GM18526 (cell line): ENCODE results near the gene GSC2.

Source experiments
- POLR2A ChIP-seq: IDR thresholded peaks from 3 replicates; pipeline ENCODE4 v1.6.1; 2011; ENCODE audit not compliant: insufficient read length; ENCODE audit errors: extremely low read depth

GSC2 gene

DNA sequence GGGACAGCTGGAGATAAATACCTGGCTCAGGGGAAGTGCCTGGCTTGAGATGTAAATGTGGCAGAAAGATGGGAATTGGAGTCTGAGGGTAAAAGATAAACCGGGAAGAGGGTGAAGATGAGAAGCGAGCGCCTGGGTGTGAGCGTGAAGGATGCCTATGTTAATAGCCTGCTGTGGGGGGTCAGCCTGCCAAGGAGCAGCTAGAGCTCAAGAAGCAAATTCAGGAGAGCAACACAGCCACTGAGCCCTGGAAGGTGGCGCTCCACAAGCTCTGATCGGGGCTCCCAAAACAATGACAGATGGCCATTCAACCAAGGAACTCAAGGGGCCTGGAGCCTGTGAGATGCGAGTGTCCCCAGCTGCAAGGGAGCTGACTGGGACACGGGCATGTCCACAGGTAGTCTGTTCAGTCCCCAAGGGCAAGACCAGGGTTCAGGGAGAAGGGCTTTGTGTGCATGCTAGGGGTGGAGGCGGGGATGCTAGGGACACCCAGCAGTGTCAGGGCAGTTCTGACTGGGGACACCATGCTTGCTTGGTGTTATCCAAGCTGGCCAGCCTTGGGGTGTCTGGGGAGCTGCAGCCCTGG is 2.8 kb downstream of the GSC2 start:
- no peak for TF ChIP-seq POLR2A

GRCh38 chr22:19146215-19146968 is 3.7 kb downstream of the GSC2 start:
- no peak for TF ChIP-seq POLR2A

DNA sequence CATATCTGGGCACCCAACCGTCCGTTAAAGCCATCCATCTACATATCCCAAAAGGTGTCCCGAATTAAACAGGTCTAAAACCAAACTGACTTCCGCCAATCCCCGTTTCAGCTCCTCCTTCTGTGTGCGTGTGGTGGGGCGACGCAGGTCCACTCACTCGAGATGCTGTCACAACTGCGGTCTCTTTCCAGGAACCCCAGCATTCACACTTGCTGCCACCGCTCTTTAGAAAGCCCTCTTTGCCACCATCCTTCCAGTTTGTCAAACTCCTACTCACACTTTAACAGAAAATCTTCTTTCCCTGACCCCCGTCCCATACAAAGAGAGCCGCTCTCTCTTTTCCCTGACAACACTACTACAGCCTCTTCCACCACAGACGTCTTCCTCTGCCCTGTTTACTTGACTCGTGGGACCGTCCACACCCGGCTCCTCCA is 6.1 kb downstream of the GSC2 start:
- TF ChIP-seq POLR2A = no peak

DNA sequence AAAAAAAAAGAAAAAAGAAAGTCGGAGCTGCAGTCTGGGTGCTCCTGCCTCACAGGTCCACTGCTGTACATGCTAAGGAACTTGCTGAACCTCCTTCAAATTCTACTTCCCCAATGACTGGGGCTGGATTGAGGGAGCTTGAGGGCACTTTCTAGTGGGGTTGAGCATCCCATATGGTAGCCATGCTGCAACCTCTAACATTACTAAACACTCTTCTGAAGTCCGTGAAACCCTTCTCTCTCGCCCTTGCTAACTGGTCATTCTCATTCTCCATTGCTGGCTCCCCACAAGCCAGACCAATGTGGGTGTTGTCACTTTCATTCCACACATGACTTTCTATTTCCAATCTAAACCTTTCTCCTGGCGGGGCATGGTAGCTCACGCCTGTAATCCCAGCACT is 6.9 kb downstream of the GSC2 start:
- no peak for TF ChIP-seq POLR2A

DNA sequence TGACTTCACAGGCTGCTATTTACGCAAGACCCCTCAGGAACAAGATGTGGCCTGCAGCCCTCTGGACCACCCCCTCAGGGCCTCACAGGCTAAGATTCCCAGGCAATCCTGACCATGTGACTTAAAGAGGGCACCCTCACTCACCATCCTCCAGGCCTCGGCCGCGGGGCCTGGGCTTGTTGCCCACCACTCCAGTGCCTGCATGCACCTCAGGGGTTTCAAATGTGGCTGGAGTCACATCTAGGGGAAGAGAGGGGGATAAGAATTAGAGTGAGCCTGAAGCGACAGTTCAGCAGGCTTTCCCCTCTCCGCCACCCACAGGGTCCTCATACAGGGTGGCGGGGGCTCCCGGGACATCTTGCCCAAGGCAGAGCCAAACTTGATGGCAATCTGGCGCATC is 7.7 kb downstream of the GSC2 start:
- no peak for TF ChIP-seq POLR2A

DNA sequence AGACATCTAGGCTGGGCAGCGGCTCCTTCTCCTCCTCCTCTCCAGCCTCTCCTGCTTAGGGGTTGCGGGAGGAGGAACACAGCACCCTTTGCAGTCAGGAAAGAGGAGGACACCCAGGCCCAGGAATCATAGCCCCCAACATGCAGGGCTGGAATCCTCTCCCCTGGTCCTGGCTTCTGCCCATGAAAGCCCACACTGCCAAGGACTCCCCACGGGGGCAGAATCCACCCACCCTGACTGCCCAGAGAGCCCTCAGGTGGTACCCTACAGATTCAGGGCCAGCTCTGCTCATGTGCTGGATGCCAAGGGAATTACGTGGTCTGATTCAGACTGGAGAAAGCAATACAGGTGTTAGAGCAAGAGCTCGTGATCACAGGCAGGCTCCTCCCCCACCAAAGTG is 10.1 kb downstream of the GSC2 start:
- TF ChIP-seq POLR2A = no peak

GRCh38 chr22:19139001-19139356 is 11.1 kb downstream of the GSC2 start:
- TF ChIP-seq POLR2A = no peak

GRCh38 chr22:19138217-19139000 is 11.7 kb downstream of the GSC2 start:
- TF ChIP-seq POLR2A = no peak

GRCh38 chr22:19137384-19138216 is 12.5 kb downstream of the GSC2 start:
- TF ChIP-seq POLR2A = no peak

GRCh38 chr22:19136915-19137314 is 13.2 kb downstream of the GSC2 start:
- TF ChIP-seq POLR2A = no peak

DNA sequence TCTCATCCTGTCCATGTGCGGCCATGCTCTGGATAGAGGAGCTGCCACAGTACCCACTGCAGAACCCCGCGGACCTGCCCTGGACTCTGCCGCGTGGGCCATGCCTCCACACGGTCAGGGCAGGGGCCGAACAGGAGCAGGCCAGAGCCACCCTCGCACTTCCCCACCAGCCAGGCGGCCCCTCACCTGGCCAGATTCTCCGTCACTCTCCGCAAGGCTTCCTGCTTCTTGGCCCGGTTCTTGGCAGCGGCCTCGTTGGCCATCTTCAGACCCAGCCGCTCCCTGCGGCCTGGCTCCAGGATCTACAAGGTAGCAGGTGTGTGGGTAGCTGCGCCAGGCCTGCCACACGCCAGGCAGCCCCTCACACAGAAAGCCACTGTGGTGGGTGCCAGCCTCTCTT is 15.2 kb downstream of the GSC2 start:
- no peak for TF ChIP-seq POLR2A

GRCh38 chr22:19134176-19134831 is 15.8 kb downstream of the GSC2 start:
- no peak for TF ChIP-seq POLR2A

- no peak for TF ChIP-seq POLR2A
These were observed 16.5 kb downstream of the GSC2 start for GRCh38 chr22:19133561-19133960.

DNA sequence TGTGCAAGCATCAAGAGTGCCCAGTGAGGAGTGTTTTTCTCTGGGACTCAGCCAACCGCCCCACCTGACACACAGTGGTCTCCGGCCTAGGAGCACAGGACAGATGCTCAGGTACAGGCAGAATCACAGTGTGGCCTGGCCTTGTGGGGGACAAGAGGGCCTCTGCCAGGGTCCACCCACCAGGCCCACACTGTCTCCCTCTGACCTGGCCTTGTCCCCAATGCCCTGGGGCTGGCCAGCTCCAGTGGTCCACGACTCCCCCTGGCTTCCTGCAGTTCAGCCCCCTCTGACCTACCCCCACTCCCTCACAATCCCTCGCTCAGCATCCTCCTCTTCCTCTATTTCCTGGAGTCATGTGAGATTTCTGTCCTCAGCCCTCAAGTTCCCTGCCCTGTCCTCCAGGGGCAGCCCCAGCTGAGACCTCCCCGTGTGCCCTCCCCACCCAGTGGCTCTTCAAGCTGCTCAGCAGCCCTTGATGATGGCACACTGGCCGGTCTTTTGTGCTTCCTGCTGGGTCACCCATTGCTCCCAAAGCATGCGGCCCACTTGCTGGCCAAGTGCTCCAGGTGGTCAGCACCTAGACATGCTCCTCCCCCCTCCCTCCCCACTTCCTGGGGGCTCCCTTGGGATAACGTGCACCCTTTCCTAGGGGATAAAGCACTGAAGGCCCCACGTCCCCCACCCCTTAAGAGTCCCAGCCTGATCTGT is 17.2 kb downstream of the GSC2 start:
- TF ChIP-seq POLR2A = no peak
